Adrenal gland (tissue), 5 donors: ENCODE data around the gene PRPF8.
A peak's percentile ranks its signal among the peaks of the same experiment; 100 is the strongest.

Experiments
- CTCF ChIP-seq, 6 experiments: fragments of 450-650 bp in 4 of 6; fragments of 200-600 bp in 2 of 6; sonication (generic) in 1 of 6; IDR thresholded peaks; 1 replicate in 5 of 6; 2 replicates in 1 of 6; pipeline versions ENCODE4 v1.5.1 to v1.8.0; 2016 to 2021; ENCODE audit warnings: antibody characterized with exemption in 6 of 6, mild to moderate bottlenecking in 2 of 6, moderate library complexity in 1 of 6
- POLR2A ChIP-seq, 2 donors: fragments of 450-650 bp; IDR thresholded peaks; one replicate each; pipeline ENCODE4 v1.6.1; 2017; ENCODE audit warnings: antibody characterized with exemption in 2 of 2, mild to moderate bottlenecking in 2 of 2, moderate library complexity in 1 of 2
- donor health status: DM: no; HTN: no; CAD: no.

DNA sequence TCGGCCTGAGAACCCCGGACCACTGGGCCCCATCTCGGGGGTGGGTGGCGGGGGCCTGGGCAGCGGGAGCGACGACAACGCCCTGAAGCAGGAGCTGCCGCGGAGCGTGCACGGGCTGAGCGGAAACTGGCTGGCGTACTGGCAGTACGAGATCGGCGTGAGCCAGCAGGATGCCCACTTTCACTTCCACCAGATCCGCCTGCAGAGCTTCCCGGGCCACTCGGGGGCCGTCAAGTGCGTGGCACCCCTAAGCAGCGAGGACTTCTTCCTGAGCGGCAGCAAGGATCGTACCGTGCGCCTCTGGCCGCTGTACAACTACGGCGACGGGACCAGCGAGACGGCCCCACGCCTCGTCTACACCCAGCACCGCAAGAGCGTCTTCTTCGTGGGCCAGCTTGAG is 49.1 kb upstream of the PRPF8 start:
- TF ChIP-seq POLR2A (IDR thresholded peaks at IDR 0.05) (no peak), CTCF (IDR thresholded peaks at IDR 0.05) (peak in 1 of 6 experiments; percentile 8)
